Measurements from ENCODE around the gene XPO6. TPM values are rescaled to one million over a fixed set of nuclear protein-coding genes. Genes with fewer than 3 reads are reported as not detected.
"Not testable (repeated sequence)": the region's sequence is repeated elsewhere in the genome, so short reads cannot be mapped to it uniquely, and the experiment has no call there.

XPO6 gene
- total and polyA plus RNA-seq, 2 donors = 55.0 to 85.7 TPM

DNA sequence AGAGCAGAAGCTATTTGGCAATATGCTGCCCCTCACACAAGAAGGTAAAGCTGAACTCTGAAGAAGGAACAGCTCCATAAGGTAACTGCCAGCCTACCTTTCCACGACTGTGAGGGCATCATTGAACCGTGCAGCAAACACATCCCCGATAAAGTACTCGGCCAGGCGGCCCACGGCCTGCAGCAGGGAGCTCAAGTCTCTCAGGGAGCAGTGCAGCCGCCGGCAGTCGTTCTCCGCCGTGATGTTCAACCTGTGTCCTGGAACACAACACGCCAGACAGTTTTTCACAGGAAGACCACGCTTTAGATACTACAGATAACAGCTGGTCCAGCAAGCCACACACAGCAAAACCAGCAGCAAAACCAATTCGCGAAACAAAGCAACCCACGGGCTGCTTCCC lies 86.2 kb downstream of the XPO6 start:
- WGBS = 96% methylated on average over 16 of the region's 16 CpGs
- no peak for DNase-seq (ENCODE audit: extremely low spot score)
- Histone ChIP-seq H3K27ac (ENCODE audit: low read depth) (no peak overlapping the region), H3K4me1 (ENCODE audit: insufficient read depth) (no peaks in the 10 kb centered on the region), H3K4me3 (ENCODE audit: low read depth, low read length) (no peak overlapping the region), H3K36me3 (ENCODE audit: insufficient read depth) (peaks cover 3% of the 10 kb centered on the region)

DNA sequence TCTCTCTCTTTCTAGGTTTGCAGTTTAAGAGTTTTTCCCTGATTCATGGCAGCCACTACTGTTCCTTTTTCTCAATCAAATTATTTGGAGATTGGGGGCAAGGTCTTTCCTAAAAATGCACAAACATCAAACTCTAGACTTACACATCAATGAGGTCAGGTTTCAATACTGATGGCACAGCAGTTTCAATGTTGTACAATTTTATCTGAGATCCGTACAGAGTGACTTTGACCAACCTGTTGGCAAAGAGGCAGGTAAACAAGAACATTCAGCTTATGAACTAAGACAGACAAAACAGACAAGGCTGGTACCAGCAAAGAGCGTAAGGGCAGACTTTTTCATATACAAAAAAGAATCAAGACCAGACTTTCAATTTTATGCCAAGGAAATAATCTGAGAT lies 90.2 kb downstream of the XPO6 start:
- Histone ChIP-seq H3K27ac (ENCODE audit: low read depth) (no peak overlapping the region), H3K4me3 (ENCODE audit: low read depth, low read length) (no peak overlapping the region), H3K4me1 (ENCODE audit: insufficient read depth) (no peaks in the 10 kb centered on the region), H3K36me3 (ENCODE audit: insufficient read depth) (peaks cover 6% of the 10 kb centered on the region)
- no peak for DNase-seq (ENCODE audit: extremely low spot score)
- 93% methylated on average over 2 of the region's 2 CpGs for WGBS

DNA sequence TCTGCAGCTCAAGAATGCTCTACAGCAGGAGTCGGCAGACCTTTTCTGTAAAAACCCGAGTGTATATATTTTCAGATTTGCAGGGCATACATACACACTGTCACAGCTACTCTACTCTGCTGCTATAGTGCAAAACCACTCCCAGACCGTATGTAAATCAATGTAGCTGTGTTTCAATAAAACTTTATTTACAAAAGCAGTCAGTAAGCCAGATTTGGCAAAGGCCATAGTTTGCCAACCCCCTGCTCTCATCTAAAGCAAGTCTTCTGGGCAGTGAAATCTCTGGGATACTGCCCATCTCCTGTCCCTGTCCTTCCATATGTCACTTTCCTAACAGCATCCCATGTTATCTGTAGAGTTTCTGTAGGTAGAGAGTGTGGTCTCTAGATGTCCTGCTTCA lies 91.0 kb downstream of the XPO6 start:
- WGBS = 80% methylated on average over 3 of the region's 3 CpGs
- H3K27ac ChIP-seq (ENCODE audit: low read depth) = no peak overlapping the region
- H3K4me3 ChIP-seq (ENCODE audit: low read depth, low read length) = no peak overlapping the region
- peaks cover 6% of the 10 kb centered on the region for H3K36me3 ChIP-seq (ENCODE audit: insufficient read depth)
- DNase-seq (ENCODE audit: extremely low spot score) = no peak
- H3K4me1 ChIP-seq (ENCODE audit: insufficient read depth) = no peaks in the 10 kb centered on the region

DNA sequence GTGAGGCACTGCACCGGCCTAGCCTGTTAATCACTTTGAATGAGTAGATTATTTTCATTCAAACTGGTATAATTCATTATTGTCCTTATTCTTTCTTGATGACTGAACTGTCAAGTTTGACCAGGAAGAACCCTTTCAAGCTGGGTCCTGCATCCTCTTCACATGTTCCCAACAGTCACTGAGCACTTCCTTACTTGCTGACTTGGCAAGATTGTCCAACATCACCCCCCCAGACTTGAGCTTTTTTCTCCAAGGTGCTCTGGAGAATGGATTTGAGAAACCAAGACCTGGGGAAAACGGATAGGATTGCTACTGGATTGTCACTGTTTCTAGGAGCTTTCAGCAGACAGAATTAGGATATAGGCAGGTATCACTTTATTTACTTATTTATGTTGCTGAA lies 93.1 kb downstream of the XPO6 start:
- peaks cover 4% of the 10 kb centered on the region for H3K36me3 ChIP-seq (ENCODE audit: insufficient read depth)
- no peak overlapping the region for H3K4me3 ChIP-seq (ENCODE audit: low read depth, low read length)
- H3K27ac ChIP-seq (ENCODE audit: low read depth) = no peak overlapping the region
- WGBS = 47% methylated on average over 2 of the region's 2 CpGs
- DNase-seq (ENCODE audit: extremely low spot score) = no peak
- H3K4me1 ChIP-seq (ENCODE audit: insufficient read depth) = no peaks in the 10 kb centered on the region

DNA sequence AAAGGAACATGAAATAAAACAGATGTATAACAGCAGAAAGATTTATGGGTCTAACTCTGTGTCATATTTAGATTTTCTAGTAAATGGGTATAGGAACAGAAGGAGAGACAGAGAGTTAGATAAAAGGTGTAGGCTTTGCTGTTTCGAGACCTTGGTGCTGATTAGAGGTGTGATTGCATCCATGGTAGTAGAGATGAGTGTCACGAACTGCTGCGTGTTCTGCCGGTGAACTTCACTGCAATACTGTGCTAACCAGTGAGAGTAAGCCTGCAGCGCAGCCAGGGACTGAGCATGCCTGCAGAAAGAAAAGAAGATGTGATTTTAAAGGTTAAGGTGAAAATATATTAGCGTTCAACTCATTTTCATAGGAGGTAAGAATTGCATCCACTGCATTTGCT lies 94.6 kb downstream of the XPO6 start:
- Histone ChIP-seq H3K4me1 (ENCODE audit: insufficient read depth) (no peaks in the 10 kb centered on the region), H3K36me3 (ENCODE audit: insufficient read depth) (peaks cover 4% of the 10 kb centered on the region), H3K27ac (ENCODE audit: low read depth) (no peak overlapping the region), H3K4me3 (ENCODE audit: low read depth, low read length) (no peak overlapping the region)
- no peak for DNase-seq (ENCODE audit: extremely low spot score)
- 90% methylated on average over 6 of the region's 6 CpGs for WGBS

DNA sequence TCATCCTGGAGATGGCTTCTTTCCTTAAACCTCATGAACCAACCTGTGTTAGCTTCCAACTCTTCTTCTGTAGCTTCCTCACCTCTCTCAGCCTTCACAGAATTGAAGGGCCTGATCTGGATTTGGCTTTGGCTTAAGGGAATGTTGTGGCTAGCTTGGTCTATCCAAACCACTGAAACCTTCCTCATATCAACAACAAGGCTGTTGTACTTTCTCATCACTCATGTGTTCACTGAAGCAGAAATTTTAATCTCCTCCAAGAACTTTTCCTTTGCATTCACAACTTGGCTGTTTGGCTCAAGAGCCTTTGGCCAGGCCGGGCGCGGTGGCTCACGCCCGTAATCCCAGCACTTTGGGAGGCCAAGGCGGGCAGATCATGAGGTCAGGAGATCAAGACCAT lies 95.9 kb downstream of the XPO6 start:
- not testable (repeated sequence) for H3K4me1 ChIP-seq (ENCODE audit: insufficient read depth); H3K4me3 ChIP-seq (ENCODE audit: low read depth, low read length); DNase-seq (ENCODE audit: extremely low spot score); H3K27ac ChIP-seq (ENCODE audit: low read depth); H3K36me3 ChIP-seq (ENCODE audit: insufficient read depth)
- WGBS = 96% methylated on average over 6 of the region's 6 CpGs

DNA sequence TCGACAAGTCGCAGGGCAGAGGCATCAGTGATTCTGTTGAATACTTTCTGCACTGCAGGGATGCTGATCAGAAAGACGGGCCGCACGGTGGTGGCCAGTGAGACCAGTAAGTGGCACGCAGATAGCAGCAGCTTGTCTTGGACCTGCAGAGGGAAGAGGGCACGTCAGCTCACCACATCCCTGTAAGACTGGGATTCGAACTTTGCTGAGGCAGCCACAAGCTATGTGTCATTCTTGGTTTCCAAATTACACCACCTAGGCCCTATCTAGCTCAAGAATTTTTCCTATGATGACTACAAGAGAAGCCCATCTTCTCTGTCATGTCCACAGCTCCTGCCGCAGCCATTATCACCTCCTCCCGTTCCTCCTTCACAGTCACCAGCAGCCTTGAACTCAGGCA lies 98.9 kb downstream of the XPO6 start:
- no peaks in the 10 kb centered on the region for H3K36me3 ChIP-seq (ENCODE audit: insufficient read depth)
- no peak overlapping the region for H3K27ac ChIP-seq (ENCODE audit: low read depth)
- WGBS = 91% methylated on average over 10 of the region's 10 CpGs
- H3K4me1 ChIP-seq (ENCODE audit: insufficient read depth) = no peaks in the 10 kb centered on the region
- no peak for DNase-seq (ENCODE audit: extremely low spot score)
- no peak overlapping the region for H3K4me3 ChIP-seq (ENCODE audit: low read depth, low read length)

DNA sequence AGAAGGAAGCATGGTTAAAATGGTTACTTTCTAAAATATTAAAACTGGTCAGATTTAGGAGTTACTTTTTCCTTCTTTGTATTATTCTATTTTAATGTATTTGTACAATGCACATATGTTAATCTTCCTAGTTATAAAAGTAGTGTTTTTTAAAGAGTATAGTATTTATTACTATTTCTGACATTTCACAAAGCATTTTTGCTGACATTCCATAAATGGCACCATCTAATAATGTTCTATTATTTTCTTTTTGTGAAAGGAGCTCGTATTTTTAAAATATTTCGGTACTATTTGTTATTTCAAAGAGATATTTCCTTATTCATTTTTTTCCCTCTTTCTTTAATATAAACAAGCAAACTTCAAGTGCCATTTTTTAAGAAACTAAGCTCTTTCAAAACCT lies 100.8 kb downstream of the XPO6 start:
- no peak for DNase-seq (ENCODE audit: extremely low spot score)
- 92% methylated on average over 2 of the region's 2 CpGs for WGBS
- Histone ChIP-seq H3K27ac (ENCODE audit: low read depth) (no peak overlapping the region), H3K4me3 (ENCODE audit: low read depth, low read length) (no peak overlapping the region), H3K36me3 (ENCODE audit: insufficient read depth) (peaks cover 5% of the 10 kb centered on the region), H3K4me1 (ENCODE audit: insufficient read depth) (no peaks in the 10 kb centered on the region)

DNA sequence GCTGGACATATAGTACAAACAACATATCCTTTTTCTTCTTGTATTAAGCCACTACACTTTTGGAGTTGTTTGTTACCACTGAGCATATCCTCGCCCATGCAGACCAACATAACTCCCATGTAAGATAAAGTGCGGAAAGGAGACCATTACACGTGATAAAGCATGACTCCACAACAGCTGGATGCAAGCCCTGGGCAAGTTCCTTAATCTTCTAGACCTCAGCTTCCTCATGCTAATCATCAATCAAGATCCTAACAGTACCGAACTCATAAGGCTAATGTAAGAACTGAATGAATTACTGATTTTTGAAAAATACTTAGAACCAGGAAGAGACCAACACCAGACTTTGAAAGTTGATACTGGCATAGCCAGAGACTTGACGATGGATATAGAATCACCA lies 101.3 kb downstream of the XPO6 start:
- no peak overlapping the region for H3K27ac ChIP-seq (ENCODE audit: low read depth)
- H3K4me3 ChIP-seq (ENCODE audit: low read depth, low read length) = no peak overlapping the region
- H3K4me1 ChIP-seq (ENCODE audit: insufficient read depth) = no peaks in the 10 kb centered on the region
- H3K36me3 ChIP-seq (ENCODE audit: insufficient read depth) = peaks cover 5% of the 10 kb centered on the region
- DNase-seq (ENCODE audit: extremely low spot score) = no peak
- WGBS = 78% methylated on average over 5 of the region's 5 CpGs

DNA sequence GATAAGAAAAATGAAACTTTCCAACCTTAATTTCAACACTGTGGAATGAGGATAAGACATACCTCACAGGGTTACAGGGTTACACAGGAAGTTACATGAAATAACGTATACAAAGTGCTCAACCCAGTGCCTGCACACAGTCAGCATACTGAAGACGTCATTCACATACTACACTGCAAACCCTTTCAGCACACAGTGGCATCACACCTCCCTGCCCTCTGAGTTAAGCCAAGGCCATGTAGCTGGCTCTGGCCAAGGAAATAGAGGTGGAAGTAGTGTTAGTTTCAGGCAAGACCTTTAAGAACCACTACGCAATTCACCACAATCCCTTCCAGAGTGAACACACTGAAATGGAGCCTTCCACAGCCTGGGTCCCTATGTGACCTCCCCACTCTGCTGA lies 101.7 kb downstream of the XPO6 start:
- no peak for DNase-seq (ENCODE audit: extremely low spot score)
- Histone ChIP-seq H3K4me3 (ENCODE audit: low read depth, low read length) (no peak overlapping the region), H3K36me3 (ENCODE audit: insufficient read depth) (peaks cover 5% of the 10 kb centered on the region), H3K4me1 (ENCODE audit: insufficient read depth) (no peaks in the 10 kb centered on the region), H3K27ac (ENCODE audit: low read depth) (no peak overlapping the region)
- 64% methylated on average over 3 of the region's 3 CpGs for WGBS

DNA sequence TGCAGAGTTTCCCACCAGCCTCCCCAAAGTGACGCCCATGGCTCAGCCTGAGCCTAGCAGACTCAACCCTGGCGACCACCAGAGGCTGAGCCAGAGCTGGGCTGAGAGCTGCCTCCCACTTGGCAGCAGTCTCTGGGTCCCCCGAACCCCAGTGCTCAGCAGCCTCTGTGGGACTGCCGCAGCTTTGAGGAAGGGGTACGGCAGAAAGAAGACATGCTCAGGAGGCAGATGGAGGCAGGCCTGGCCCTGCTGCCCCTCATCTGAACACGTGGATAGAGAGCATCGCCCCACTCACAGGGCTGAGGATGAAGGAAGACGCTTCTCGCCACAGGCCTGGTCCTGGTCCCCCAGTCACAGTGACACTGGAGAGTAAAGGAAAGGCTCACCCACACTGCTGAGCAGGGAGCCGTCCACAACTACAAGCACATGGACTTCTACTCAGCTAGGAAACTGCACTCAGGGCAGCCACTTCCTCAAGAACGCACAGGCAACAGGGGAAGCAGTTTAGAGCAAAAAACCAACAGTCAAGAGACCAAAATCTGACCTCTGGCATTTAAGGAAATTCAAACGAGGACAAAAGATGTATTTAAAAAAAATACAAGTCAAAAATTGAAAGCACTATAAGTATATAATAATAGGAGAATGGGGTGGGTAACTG lies 103.0 kb downstream of the XPO6 start:
- no peak for DNase-seq (ENCODE audit: extremely low spot score)
- H3K36me3 ChIP-seq (ENCODE audit: insufficient read depth) = peaks cover 5% of the 10 kb centered on the region
- H3K4me1 ChIP-seq (ENCODE audit: insufficient read depth) = no peaks in the 10 kb centered on the region
- H3K27ac ChIP-seq (ENCODE audit: low read depth) = no peak overlapping the region
- no peak overlapping the region for H3K4me3 ChIP-seq (ENCODE audit: low read depth, low read length)
- 88% methylated on average over 12 of the region's 12 CpGs for WGBS

DNA sequence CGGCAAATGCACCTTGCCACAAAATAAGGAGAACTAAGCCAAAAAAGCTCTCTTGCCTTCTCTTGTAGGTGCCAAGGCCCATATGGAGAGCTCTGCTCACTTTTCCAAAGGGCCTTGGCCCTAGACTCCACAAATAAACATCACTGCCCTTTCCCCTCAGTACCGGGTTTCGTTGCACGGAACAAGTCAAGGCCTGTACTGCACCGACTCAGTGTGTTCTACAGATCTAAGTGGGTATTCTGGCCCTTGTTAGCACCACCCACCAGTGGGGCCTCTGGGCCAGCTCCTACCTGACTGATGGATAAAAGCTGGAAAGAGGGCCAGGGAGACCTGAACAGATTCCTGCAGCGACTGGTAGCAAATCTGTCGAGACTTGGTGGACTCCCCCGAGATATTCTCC lies 104.5 kb downstream of the XPO6 start:
- Histone ChIP-seq H3K36me3 (ENCODE audit: insufficient read depth) (peaks cover 6% of the 10 kb centered on the region), H3K4me3 (ENCODE audit: low read depth, low read length) (no peak overlapping the region), H3K27ac (ENCODE audit: low read depth) (peak overlapping the region; percentile 27), H3K4me1 (ENCODE audit: insufficient read depth) (no peaks in the 10 kb centered on the region)
- whole genome bisulfite sequencing = 83% methylated on average over 8 of the region's 8 CpGs
- peak; percentile 8 for DNase-seq (ENCODE audit: extremely low spot score)

DNA sequence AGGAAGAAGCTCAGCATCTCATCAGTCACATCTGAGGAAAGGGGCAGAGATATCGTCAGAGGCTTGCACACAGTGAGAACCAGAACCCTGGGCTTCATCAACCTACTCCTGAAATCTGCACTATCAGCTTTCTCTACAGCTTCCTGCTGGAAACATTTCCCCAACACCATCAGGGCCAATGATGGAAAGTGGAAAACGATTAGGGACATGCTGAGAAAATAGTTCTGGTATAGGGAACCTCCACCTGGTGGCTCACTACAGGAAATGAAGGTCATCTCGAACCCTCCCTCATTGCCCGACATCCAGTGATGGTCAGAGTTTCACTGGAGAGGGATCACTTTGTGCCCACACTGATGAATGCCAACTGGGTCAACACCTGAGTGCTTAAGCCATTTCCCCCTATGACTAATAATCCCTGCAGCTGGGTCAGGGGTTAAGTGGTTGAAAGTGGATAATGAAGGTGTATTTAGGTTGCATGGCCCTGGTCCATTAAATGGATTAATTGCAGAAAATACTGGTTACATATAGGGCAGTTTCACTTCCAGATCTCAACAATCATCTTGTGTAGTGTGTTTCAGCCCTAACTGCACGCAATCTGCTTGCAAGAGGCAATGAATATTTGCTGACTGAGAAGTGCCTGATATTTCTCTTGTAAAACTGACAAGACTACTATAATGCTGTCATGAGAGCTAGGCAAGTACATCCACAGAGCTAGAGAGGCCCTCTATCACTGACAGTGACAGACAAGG lies 105.1 kb downstream of the XPO6 start:
- peaks cover 6% of the 10 kb centered on the region for H3K36me3 ChIP-seq (ENCODE audit: insufficient read depth)
- no peaks in the 10 kb centered on the region for H3K4me1 ChIP-seq (ENCODE audit: insufficient read depth)
- DNase-seq (ENCODE audit: extremely low spot score) = no peak
- no peak overlapping the region for H3K4me3 ChIP-seq (ENCODE audit: low read depth, low read length)
- H3K27ac ChIP-seq (ENCODE audit: low read depth) = peak overlapping the region; percentile 27
- 76% methylated on average over 5 of the region's 5 CpGs for WGBS

DNA sequence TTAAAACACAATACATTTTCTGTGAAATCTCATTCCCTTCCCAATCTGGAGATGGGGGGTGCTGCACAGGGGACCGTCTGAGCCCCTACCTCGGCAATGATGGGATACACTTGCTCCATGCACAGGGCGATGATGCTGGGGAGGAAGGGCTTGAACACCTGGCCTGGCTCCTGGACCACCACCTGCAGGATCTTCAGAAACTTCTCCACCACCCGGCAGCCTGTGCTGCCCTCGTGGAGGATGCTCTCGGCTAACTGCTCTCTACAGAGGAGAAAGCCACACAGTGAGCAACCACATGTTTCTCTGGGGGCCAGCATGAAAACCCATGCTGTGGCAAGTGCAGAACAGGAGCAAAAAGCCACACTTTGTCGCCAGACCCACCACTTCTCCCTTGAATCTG lies 105.8 kb downstream of the XPO6 start:
- DNase-seq (ENCODE audit: extremely low spot score) = no peak
- Histone ChIP-seq H3K4me3 (ENCODE audit: low read depth, low read length) (no peak overlapping the region), H3K36me3 (ENCODE audit: insufficient read depth) (peaks cover 12% of the 10 kb centered on the region), H3K27ac (ENCODE audit: low read depth) (no peak overlapping the region), H3K4me1 (ENCODE audit: insufficient read depth) (no peaks in the 10 kb centered on the region)
- 91% methylated on average over 7 of the region's 7 CpGs for WGBS

Data from urinary bladder (tissue), 4 donors.